Measurements from ENCODE around the gene LAX1.

Gene LAX1

GRCh38 chr1:203765029-203765837 is at the start of gene LAX1:
Gene LAX1 (plus strand): TSS chr1:203765183. CDS start chr1:203765566, 383 bp downstream.
- DNase-seq (ENCODE audit: low spot score) (no peak), ATAC-seq (ENCODE audit: low read depth) (no peak)
- H3K27me3 ChIP-seq (ENCODE audit: insufficient read depth, poor library complexity, severe bottlenecking) = no peaks in the 10 kb centered on the region
- peaks cover 17% of the 10 kb centered on the region for H3K4me1 ChIP-seq (ENCODE audit: insufficient read depth, poor library complexity, severe bottlenecking)
- no peak within 1 kb of the TSS for H3K4me3 ChIP-seq (ENCODE audit: severe bottlenecking)
- H3K27ac ChIP-seq (ENCODE audit: poor library complexity, severe bottlenecking) = no peak within 1 kb of the TSS
- H3K9me3 ChIP-seq (ENCODE audit: severe bottlenecking) = no peaks in the 10 kb centered on the region
- no peaks in the 10 kb centered on the region for H3K36me3 ChIP-seq (ENCODE audit: low read depth)
- TF ChIP-seq CTCF (IDR thresholded peaks at IDR 0.05; ENCODE audit: poor library complexity, severe bottlenecking) = no peak

- DNase-seq (ENCODE audit: low spot score) (no peak), ATAC-seq (ENCODE audit: low read depth) (no peak)
- H3K27me3 ChIP-seq (ENCODE audit: insufficient read depth, poor library complexity, severe bottlenecking) = no peaks in the 10 kb centered on the region
- TF ChIP-seq CTCF (IDR thresholded peaks at IDR 0.05; ENCODE audit: poor library complexity, severe bottlenecking) = no peak
- H3K27ac ChIP-seq (ENCODE audit: poor library complexity, severe bottlenecking) = no peak overlapping the region
- no peaks in the 10 kb centered on the region for H3K4me1 ChIP-seq (ENCODE audit: insufficient read depth, poor library complexity, severe bottlenecking)
- no peak overlapping the region for H3K4me3 ChIP-seq (ENCODE audit: severe bottlenecking)
- peaks cover 62% of the 10 kb centered on the region for H3K36me3 ChIP-seq (ENCODE audit: low read depth)
- no peaks in the 10 kb centered on the region for H3K9me3 ChIP-seq (ENCODE audit: severe bottlenecking)
These were observed 47.9 kb upstream of the LAX1 start for GRCh38 chr1:203717120-203717519.

GRCh38 chr1:203720242-203720641 is 44.7 kb upstream of the LAX1 start:
- Histone ChIP-seq H3K9me3 (ENCODE audit: severe bottlenecking) (no peaks in the 10 kb centered on the region), H3K4me1 (ENCODE audit: insufficient read depth, poor library complexity, severe bottlenecking) (no peaks in the 10 kb centered on the region), H3K4me3 (ENCODE audit: severe bottlenecking) (no peak overlapping the region), H3K36me3 (ENCODE audit: low read depth) (peaks cover 50% of the 10 kb centered on the region), H3K27ac (ENCODE audit: poor library complexity, severe bottlenecking) (no peak overlapping the region), H3K27me3 (ENCODE audit: insufficient read depth, poor library complexity, severe bottlenecking) (no peaks in the 10 kb centered on the region)
- no peak for DNase-seq (ENCODE audit: low spot score)
- no peak for TF ChIP-seq CTCF (IDR thresholded peaks at IDR 0.05; ENCODE audit: poor library complexity, severe bottlenecking)
- ATAC-seq (ENCODE audit: low read depth) = no peak

- DNase-seq (ENCODE audit: low spot score) (no peak), ATAC-seq (ENCODE audit: low read depth) (no peak)
- TF ChIP-seq CTCF (IDR thresholded peaks at IDR 0.05; ENCODE audit: poor library complexity, severe bottlenecking) = no peak
- Histone ChIP-seq H3K4me3 (ENCODE audit: severe bottlenecking) (no peak overlapping the region), H3K4me1 (ENCODE audit: insufficient read depth, poor library complexity, severe bottlenecking) (no peaks in the 10 kb centered on the region), H3K27ac (ENCODE audit: poor library complexity, severe bottlenecking) (no peak overlapping the region), H3K9me3 (ENCODE audit: severe bottlenecking) (no peaks in the 10 kb centered on the region), H3K36me3 (ENCODE audit: low read depth) (peaks cover 68% of the 10 kb centered on the region), H3K27me3 (ENCODE audit: insufficient read depth, poor library complexity, severe bottlenecking) (no peaks in the 10 kb centered on the region)
These were observed 42.1 kb upstream of the LAX1 start for GRCh38 chr1:203722909-203723308.

GRCh38 chr1:203726417-203726867 is 38.5 kb upstream of the LAX1 start:
- no peak overlapping the region for H3K27ac ChIP-seq (ENCODE audit: poor library complexity, severe bottlenecking)
- no peaks in the 10 kb centered on the region for H3K27me3 ChIP-seq (ENCODE audit: insufficient read depth, poor library complexity, severe bottlenecking)
- H3K4me3 ChIP-seq (ENCODE audit: severe bottlenecking) = no peak overlapping the region
- peaks cover 42% of the 10 kb centered on the region for H3K36me3 ChIP-seq (ENCODE audit: low read depth)
- H3K4me1 ChIP-seq (ENCODE audit: insufficient read depth, poor library complexity, severe bottlenecking) = no peaks in the 10 kb centered on the region
- ATAC-seq (ENCODE audit: low read depth) (no peak), DNase-seq (ENCODE audit: low spot score) (no peak)
- no peak for TF ChIP-seq CTCF (IDR thresholded peaks at IDR 0.05; ENCODE audit: poor library complexity, severe bottlenecking)
- no peaks in the 10 kb centered on the region for H3K9me3 ChIP-seq (ENCODE audit: severe bottlenecking)

Measured in RWPE2 (cell line).